Peyer's patch (tissue), 4 donors: ENCODE results near the gene AUTS2. TPM values are rescaled to one million over a fixed set of nuclear protein-coding genes. Genes with fewer than 3 reads are reported as not detected.

Experiments
- DNase-seq, 3 donors: peaks; one replicate each; pipeline ENCODE4 v3.0.0-alpha.2; 2017 to 2019
- H3K27ac ChIP-seq, 4 donors: fragments of 200-600 bp; sonication (generic); one replicate each; pipeline ENCODE4 v1.5.1; 2016 to 2019
- H3K27me3 ChIP-seq, 2 donors: fragments of 200-600 bp; sonication (generic); one replicate each; pipeline ENCODE4 v1.5.1; 2019
- H3K36me3 ChIP-seq, 3 donors: fragments of 200-600 bp; sonication (generic); one replicate each; pipeline ENCODE4 v1.5.1; 2016 to 2019
- H3K4me1 ChIP-seq, 4 donors: fragments of 200-600 bp; sonication (generic); one replicate each; pipeline ENCODE4 v1.5.1; 2016 to 2019
- H3K4me3 ChIP-seq, 4 donors: fragments of 200-600 bp; sonication (generic); 1 replicate in 3 of 4; 2 replicates in 1 of 4; pipeline ENCODE4 v1.5.1; 2016 to 2019; ENCODE audit warnings: mild to moderate bottlenecking in 1 of 4
- H3K9me3 ChIP-seq, 4 donors: fragments of 200-600 bp; sonication (generic); one replicate each; pipeline ENCODE4 v1.5.1; 2016 to 2019; ENCODE audit warnings: mild to moderate bottlenecking in 1 of 4
- POLR2A ChIP-seq, 2 donors: fragments of 450-650 bp; IDR thresholded peaks; one replicate each; pipeline ENCODE4 v1.5.1; 2017; ENCODE audit warnings: antibody characterized with exemption in 2 of 2, mild to moderate bottlenecking in 2 of 2, moderate library complexity in 2 of 2
- total RNA-seq, 4 donors: library from RNA; depleted of rRNA; stranded (reverse); fragments of >200 nt; gene quantifications; one replicate each; pipeline ENCODE4 v1.1.0, GENCODE V29; 2016
- TF ChIP-seq, protein P1 (sequence below), 6 experiments: fragments of 450-650 bp in 4 of 6; fragments of 200-600 bp in 2 of 6; sonication (generic) in 1 of 6; IDR thresholded peaks; one replicate each; pipeline ENCODE4 v1.5.1; 2017 to 2019; ENCODE audit warnings: antibody characterized with exemption in 6 of 6, mild to moderate bottlenecking in 3 of 6, moderate library complexity in 1 of 6

Gene AUTS2
- total RNA-seq, 4 donors from 2014 or later = 55.9 to 90.0 (median 72.6) TPM

- TF ChIP-seq, protein P1, sequence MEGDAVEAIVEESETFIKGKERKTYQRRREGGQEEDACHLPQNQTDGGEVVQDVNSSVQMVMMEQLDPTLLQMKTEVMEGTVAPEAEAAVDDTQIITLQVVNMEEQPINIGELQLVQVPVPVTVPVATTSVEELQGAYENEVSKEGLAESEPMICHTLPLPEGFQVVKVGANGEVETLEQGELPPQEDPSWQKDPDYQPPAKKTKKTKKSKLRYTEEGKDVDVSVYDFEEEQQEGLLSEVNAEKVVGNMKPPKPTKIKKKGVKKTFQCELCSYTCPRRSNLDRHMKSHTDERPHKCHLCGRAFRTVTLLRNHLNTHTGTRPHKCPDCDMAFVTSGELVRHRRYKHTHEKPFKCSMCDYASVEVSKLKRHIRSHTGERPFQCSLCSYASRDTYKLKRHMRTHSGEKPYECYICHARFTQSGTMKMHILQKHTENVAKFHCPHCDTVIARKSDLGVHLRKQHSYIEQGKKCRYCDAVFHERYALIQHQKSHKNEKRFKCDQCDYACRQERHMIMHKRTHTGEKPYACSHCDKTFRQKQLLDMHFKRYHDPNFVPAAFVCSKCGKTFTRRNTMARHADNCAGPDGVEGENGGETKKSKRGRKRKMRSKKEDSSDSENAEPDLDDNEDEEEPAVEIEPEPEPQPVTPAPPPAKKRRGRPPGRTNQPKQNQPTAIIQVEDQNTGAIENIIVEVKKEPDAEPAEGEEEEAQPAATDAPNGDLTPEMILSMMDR (IDR thresholded peaks at IDR 0.05) = no peak
- no peak for TF ChIP-seq POLR2A (IDR thresholded peaks at IDR 0.05)
- H3K27me3 ChIP-seq = no peaks in the 10 kb centered on the region
- no peak overlapping the region for H3K27ac ChIP-seq
- H3K9me3 ChIP-seq = no peaks in the 10 kb centered on the region
- no peaks in the 10 kb centered on the region for H3K36me3 ChIP-seq
- H3K4me3 ChIP-seq = no peak overlapping the region
- DNase-seq = no peak
- H3K4me1 ChIP-seq = no peaks in the 10 kb centered on the region
Measured at GRCh38 chr7:69567800-69568199, 30.5 kb upstream of the AUTS2 start.

DNA sequence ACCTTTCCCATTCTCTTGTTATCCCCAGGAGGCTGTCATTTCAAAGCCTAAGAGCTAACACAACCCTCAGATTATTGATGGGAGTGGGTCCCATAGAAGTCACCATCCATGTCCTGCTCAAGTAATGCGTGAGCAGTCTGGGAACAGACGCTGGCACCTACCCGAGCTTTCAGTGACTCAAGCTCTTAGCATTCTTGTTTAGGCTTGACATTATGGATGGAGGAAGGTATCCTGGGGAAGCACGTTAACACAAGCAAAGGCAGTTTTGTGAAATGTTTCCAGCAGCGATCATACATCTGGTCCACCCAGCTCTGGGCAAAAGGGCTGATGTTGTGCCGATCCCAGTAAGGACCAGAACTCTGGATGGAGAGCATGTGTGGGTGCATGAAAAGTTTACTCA lies 30.0 kb upstream of the AUTS2 start:
- no peak overlapping the region for H3K4me3 ChIP-seq
- no peaks in the 10 kb centered on the region for H3K36me3 ChIP-seq
- no peak for DNase-seq
- TF ChIP-seq, protein P1 (IDR thresholded peaks at IDR 0.05) = no peak
- TF ChIP-seq POLR2A (IDR thresholded peaks at IDR 0.05) = no peak
- H3K4me1 ChIP-seq = no peaks in the 10 kb centered on the region
- no peaks in the 10 kb centered on the region for H3K9me3 ChIP-seq
- H3K27me3 ChIP-seq = no peaks in the 10 kb centered on the region
- H3K27ac ChIP-seq = no peak overlapping the region

- Histone ChIP-seq H3K27me3 (no peaks in the 10 kb centered on the region), H3K36me3 (no peaks in the 10 kb centered on the region), H3K4me3 (no peak overlapping the region), H3K9me3 (no peaks in the 10 kb centered on the region), H3K27ac (no peak overlapping the region), H3K4me1 (no peaks in the 10 kb centered on the region)
- no peak for DNase-seq
- TF ChIP-seq POLR2A (IDR thresholded peaks at IDR 0.05) = no peak
- TF ChIP-seq, protein P1 (IDR thresholded peaks at IDR 0.05) = no peak
Measured at GRCh38 chr7:69575651-69576050, 22.6 kb upstream of the AUTS2 start.

DNA sequence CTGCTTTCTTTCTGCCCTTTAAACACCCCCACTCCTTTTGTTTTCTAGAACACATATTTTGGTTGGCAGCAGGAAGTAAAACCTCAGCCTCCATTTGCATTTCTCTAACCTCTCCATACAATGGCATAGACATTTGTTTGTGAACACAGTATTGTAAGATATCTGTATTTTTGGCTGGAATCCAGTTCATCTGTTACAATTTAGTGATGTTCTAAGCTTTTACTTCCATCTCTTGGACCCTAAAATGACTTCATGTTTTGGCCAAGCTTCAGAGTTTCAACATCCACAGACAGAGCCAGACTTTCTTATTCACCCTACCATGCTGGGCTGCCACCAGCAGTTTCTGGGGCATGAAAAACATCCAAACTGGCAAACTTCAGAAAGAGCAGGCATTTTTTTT lies 21.1 kb upstream of the AUTS2 start:
- no peaks in the 10 kb centered on the region for H3K9me3 ChIP-seq
- no peak overlapping the region for H3K4me3 ChIP-seq
- H3K36me3 ChIP-seq = no peaks in the 10 kb centered on the region
- H3K27me3 ChIP-seq = no peaks in the 10 kb centered on the region
- H3K27ac ChIP-seq = no peak overlapping the region
- no peak for TF ChIP-seq POLR2A (IDR thresholded peaks at IDR 0.05)
- TF ChIP-seq, protein P1 (IDR thresholded peaks at IDR 0.05) = no peak
- DNase-seq = no peak
- no peaks in the 10 kb centered on the region for H3K4me1 ChIP-seq

- no peaks in the 10 kb centered on the region for H3K4me1 ChIP-seq
- no peak overlapping the region for H3K4me3 ChIP-seq
- H3K27me3 ChIP-seq = no peaks in the 10 kb centered on the region
- no peaks in the 10 kb centered on the region for H3K9me3 ChIP-seq
- TF ChIP-seq POLR2A (IDR thresholded peaks at IDR 0.05) = no peak
- TF ChIP-seq, protein P1 (IDR thresholded peaks at IDR 0.05) = no peak
- H3K27ac ChIP-seq = no peak overlapping the region
- no peak for DNase-seq
- H3K36me3 ChIP-seq = no peaks in the 10 kb centered on the region
Measured at GRCh38 chr7:69585169-69585568, 13.1 kb upstream of the AUTS2 start.

DNA sequence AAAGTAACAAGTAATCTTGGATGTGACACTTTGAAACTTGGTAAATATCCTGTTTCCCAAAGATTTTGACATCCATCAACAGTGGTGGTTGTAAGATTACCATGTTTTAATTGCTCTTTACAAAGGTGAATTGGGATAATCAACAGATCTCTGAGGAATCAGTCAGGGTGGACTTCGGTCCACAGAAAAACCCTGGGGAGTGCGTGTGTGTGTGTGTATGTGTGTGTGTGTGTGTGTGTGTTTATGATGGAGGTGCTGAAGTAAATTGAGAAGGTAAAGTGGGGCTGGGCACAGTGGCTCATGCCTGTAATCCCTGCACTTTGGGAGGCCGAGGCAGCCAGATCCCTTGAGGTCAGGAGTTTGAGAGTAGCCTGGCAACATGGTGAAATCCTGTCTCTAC lies 12.0 kb upstream of the AUTS2 start:
- Histone ChIP-seq H3K4me3 (no peak overlapping the region), H3K27ac (no peak overlapping the region), H3K4me1 (no peaks in the 10 kb centered on the region), H3K9me3 (no peaks in the 10 kb centered on the region), H3K27me3 (no peaks in the 10 kb centered on the region), H3K36me3 (no peaks in the 10 kb centered on the region)
- DNase-seq = no peak
- TF ChIP-seq, protein P1 (IDR thresholded peaks at IDR 0.05) = no peak
- no peak for TF ChIP-seq POLR2A (IDR thresholded peaks at IDR 0.05)
